Measurements from ENCODE around the gene CCL13.

Gene CCL13

DNA sequence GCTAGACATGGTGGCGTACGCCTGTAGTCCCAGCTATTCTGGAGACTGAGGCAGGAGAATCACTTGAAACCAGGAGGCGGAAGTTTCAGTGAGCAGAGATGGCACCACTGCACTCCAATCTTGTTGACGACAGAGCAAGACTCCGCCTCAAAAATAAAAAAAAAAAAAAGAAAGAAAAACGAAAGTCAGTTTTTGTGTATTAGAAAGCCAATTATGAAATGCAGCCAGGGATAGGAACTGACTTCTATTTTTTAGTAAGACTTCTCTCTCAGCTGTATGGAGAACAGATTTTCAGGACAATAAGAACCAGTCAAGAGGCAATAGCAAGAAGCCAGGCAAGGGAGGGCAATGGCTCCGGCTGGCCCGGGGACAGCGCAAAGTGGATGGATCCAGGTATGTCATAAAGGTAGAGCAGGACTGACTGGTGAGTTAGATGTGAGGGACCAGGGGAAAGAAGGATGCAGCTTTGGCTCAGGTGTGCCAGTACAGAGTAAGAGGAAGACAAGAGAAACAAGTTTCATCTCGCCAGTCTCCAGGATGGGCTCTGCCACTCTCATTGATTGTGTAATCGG, 19.2 kb downstream of the CCL13 start:
- POLR2A ChIA-PET: no interaction called here
- Histone ChIP-seq H3K9me3 (ENCODE audit: control insufficient read depth, insufficient read depth, low read depth, low read length) (no peaks in the 10 kb centered on the region), H3K27ac (ENCODE audit: extremely low read depth, low read depth, low read length) (no peak overlapping the region), H3K36me3 (ENCODE audit: control insufficient read depth in 2 of 2, insufficient read depth in 1 of 2, low read length in 2 of 2) (no peaks in the 10 kb centered on the region), H3K4me1 (ENCODE audit: control insufficient read depth, insufficient read depth, low read length) (0 out of 2 replicates have a peak, but pooled peaks cover 9% of the 10 kb centered on the region), H3K4me3 (ENCODE audit: low read depth, low read length) (no peak overlapping the region)
- TF ChIP-seq ZNF621 (tag by site-specific recombination; IDR thresholded peaks at IDR 0.05) (no peak), ZFP3 (tag by site-specific recombination; IDR thresholded peaks at IDR 0.05; ENCODE audit: low read depth) (no peak), ZNF555 (tag by site-specific recombination; conservative IDR thresholded peaks at IDR 0.05) (no peak), ZNF223 (tag by site-specific recombination; IDR thresholded peaks at IDR 0.05) (no peak), ZNF785 (tag by site-specific recombination; IDR thresholded peaks at IDR 0.05) (no peak), ZNF146 (tag by site-specific recombination; IDR thresholded peaks at IDR 0.05) (no peak), ZNF830 (tag by site-specific recombination; IDR thresholded peaks at IDR 0.05; ENCODE audit: low read depth) (no peak)
- TF ChIP-seq, protein P1, sequence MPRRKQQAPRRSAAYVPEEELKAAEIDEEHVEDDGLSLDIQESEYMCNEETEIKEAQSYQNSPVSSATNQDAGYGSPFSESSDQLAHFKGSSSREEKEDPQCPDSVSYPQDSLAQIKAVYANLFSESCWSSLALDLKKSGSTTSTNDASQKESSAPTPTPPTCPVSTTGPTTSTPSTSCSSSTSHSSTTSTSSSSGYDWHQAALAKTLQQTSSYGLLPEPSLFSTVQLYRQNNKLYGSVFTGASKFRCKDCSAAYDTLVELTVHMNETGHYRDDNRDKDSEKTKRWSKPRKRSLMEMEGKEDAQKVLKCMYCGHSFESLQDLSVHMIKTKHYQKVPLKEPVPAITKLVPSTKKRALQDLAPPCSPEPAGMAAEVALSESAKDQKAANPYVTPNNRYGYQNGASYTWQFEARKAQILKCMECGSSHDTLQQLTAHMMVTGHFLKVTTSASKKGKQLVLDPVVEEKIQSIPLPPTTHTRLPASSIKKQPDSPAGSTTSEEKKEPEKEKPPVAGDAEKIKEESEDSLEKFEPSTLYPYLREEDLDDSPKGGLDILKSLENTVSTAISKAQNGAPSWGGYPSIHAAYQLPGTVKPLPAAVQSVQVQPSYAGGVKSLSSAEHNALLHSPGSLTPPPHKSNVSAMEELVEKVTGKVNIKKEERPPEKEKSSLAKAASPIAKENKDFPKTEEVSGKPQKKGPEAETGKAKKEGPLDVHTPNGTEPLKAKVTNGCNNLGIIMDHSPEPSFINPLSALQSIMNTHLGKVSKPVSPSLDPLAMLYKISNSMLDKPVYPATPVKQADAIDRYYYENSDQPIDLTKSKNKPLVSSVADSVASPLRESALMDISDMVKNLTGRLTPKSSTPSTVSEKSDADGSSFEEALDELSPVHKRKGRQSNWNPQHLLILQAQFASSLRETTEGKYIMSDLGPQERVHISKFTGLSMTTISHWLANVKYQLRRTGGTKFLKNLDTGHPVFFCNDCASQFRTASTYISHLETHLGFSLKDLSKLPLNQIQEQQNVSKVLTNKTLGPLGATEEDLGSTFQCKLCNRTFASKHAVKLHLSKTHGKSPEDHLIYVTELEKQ (tag by site-specific recombination; IDR thresholded peaks at IDR 0.05; ENCODE audit: borderline replicate concordance): no peak
- CTCF ChIA-PET: interaction anchor here (6.8 kb wide), 1 partner anchor 14 kb away, joined by 61 read pairs; no protein-coding TSS in a partner anchor

DNA sequence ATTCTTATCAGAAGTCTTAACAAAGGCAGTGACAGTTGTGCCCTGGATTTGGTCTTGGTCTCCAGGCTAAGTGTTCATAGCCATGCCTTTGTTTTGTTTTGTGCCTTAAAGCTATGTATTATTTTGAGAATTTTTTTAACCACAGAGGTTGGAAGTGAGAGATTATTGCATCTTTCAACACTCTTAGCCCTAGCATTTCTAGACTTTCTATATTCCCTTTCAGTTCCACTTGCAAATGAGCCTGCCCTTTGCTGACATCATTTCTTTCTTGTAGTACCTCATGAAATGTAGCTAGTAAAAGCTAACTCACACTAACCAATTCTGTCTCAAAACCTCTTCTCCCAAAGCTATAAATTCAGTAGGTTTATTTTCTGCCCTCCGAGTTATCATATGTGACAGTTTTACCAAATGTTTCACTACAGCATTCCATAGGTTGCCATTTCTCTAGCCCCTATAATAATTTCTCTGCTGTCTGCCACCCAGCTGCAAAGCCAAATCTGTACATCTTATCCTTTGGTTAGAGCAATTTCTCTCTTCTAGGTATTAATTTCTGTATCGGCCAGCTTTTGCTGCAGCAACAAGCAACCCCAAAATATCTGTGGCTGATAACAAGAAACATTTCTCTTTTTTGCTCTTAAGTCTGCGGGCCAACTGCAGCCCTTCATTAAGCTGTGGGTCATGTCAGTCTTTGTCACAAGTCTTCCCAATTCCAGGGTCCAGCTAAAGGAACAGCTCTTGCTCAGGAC, 21.0 kb downstream of the CCL13 start:
- Histone ChIP-seq H3K4me1 (ENCODE audit: control insufficient read depth, insufficient read depth, low read length) (no peaks in the 10 kb centered on the region), H3K9me3 (ENCODE audit: control insufficient read depth, insufficient read depth, low read depth, low read length) (no peaks in the 10 kb centered on the region), H3K4me3 (ENCODE audit: low read depth, low read length) (no peak overlapping the region), H3K36me3 (ENCODE audit: control insufficient read depth in 2 of 2, insufficient read depth in 1 of 2, low read length in 2 of 2) (no peaks in the 10 kb centered on the region), H3K27ac (ENCODE audit: extremely low read depth, low read depth, low read length) (no peak overlapping the region)
- ChIA-PET CTCF (interaction anchor here (0.6 to 2.3 kb wide), 5 partner anchors 16 to 209 kb away, joined by 3 to 18 read pairs (median 3); no protein-coding TSS in a partner anchor), POLR2A (no interaction called here)
- TF ChIP-seq ZNF138 (tag by site-specific recombination; IDR thresholded peaks at IDR 0.05; ENCODE audit: borderline replicate concordance): no peak
- no peak for TF ChIP-seq PRDM4 (tag by site-specific recombination; IDR thresholded peaks at IDR 0.05)
- no peak for TF ChIP-seq ZSCAN16 (tag by site-specific recombination; IDR thresholded peaks at IDR 0.05)
- no peak for TF ChIP-seq ZNF521 (tag by site-specific recombination; IDR thresholded peaks at IDR 0.05)

GRCh38 chr17:34378664-34379101, 22.4 kb downstream of the CCL13 start:
- Histone ChIP-seq H3K4me1 (ENCODE audit: control insufficient read depth, insufficient read depth, low read length) (no peaks in the 10 kb centered on the region), H3K36me3 (ENCODE audit: control insufficient read depth in 2 of 2, insufficient read depth in 1 of 2, low read length in 2 of 2) (no peaks in the 10 kb centered on the region), H3K9me3 (ENCODE audit: control insufficient read depth, insufficient read depth, low read depth, low read length) (no peaks in the 10 kb centered on the region), H3K27ac (ENCODE audit: extremely low read depth, low read depth, low read length) (no peak overlapping the region), H3K4me3 (ENCODE audit: low read depth, low read length) (no peak overlapping the region)
- POLR2A ChIA-PET: no interaction called here
- TF ChIP-seq, protein P2, sequence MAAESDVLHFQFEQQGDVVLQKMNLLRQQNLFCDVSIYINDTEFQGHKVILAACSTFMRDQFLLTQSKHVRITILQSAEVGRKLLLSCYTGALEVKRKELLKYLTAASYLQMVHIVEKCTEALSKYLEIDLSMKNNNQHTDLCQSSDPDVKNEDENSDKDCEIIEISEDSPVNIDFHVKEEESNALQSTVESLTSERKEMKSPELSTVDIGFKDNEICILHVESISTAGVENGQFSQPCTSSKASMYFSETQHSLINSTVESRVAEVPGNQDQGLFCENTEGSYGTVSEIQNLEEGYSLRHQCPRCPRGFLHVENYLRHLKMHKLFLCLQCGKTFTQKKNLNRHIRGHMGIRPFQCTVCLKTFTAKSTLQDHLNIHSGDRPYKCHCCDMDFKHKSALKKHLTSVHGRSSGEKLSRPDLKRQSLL (tag by site-specific recombination; IDR thresholded peaks at IDR 0.05): no peak
- TF ChIP-seq KLF17 (tag by site-specific recombination; IDR thresholded peaks at IDR 0.05) (no peak), KLF7 (tag by site-specific recombination; IDR thresholded peaks at IDR 0.05; ENCODE audit: borderline replicate concordance) (no peak), ZSCAN30 (tag by site-specific recombination; IDR thresholded peaks at IDR 0.05) (no peak), ZNF473 (tag by site-specific recombination; IDR thresholded peaks at IDR 0.05) (no peak)
- CTCF ChIA-PET: interaction anchor here (0.7 to 2.3 kb wide), 2 partner anchors 17 to 205 kb away, joined by 3 to 18 read pairs; no protein-coding TSS in a partner anchor

All from HEK293 (cell line).